Measurements from ENCODE around the gene VPS13A. TPM values are rescaled to one million over a fixed set of nuclear protein-coding genes. Genes with fewer than 3 reads are reported as not detected.

VPS13A gene
- total and polyA plus RNA-seq, 9 of the 15 experiments (the other 6 are each of a cell fraction or from before 2014, with no cell fraction given): 5.6 to 29.9 (median 14.7) TPM

DNA sequence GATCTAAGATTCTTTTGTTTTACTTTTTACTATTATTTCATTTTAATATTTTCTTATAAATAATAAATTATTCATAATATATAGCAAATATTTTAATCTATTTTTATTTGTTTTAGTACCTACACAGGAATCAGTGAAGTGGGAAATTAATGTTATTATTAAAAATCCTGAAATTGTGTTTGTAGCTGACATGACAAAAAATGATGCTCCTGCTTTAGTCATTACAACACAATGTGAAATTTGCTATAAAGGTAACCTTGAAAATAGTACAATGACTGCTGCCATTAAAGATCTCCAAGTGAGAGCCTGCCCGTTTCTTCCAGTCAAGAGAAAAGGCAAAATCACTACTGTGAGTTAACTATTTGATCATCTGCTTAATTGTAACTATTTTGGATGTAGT is 138.7 kb downstream of the VPS13A start:
- Histone ChIP-seq H3K27me3 (ENCODE audit: control insufficient read depth in 2 of 2, insufficient read depth in 2 of 2, low read length in 2 of 2) (no peaks in the 10 kb centered on the region), H3K79me2 (ENCODE audit: control insufficient read depth, insufficient read depth, low read length) (no peaks in the 10 kb centered on the region), H3K4me1 (replicated peaks in 1 of 2; ENCODE audit: control insufficient read depth in 2 of 2, insufficient read depth in 2 of 2, low read length in 2 of 2) (no peaks in the 10 kb centered on the region), H3K27ac (ENCODE audit: extremely low read depth, low read depth, low read length) (no peak overlapping the region), H3K36me3 (ENCODE audit: control insufficient read depth, insufficient read depth, low read length) (peaks cover 26% of the 10 kb centered on the region; the same call in 1 of the 3 replicates), H4K20me1 (replicated peaks; ENCODE audit: control insufficient read depth, insufficient read depth, low read length) (no peaks in the 10 kb centered on the region), H3K4me2 (ENCODE audit: insufficient read depth, low read length) (no peak overlapping the region), H2AFZ (ENCODE audit: low read depth, low read length) (no peak overlapping the region), H3K9me1 (ENCODE audit: control insufficient read depth, insufficient read depth, low read length) (no peaks in the 10 kb centered on the region), H3K4me3 (no peak overlapping the region), H3K9me3 (replicated peaks; ENCODE audit: control insufficient read depth, insufficient read depth, low read depth, low read length) (no peaks in the 10 kb centered on the region), H3K9ac (ENCODE audit: insufficient read depth in 1 of 2, low read depth in 2 of 2, low read length in 2 of 2) (no peak overlapping the region)
- DNase-seq (ENCODE audit: extremely low read depth in 1 of 4, low spot score in 3 of 4) (no peak), ATAC-seq (no peak), FAIRE-seq (no peak)
- in situ Hi-C loops (cut with MboI) (no loop called here), intact Hi-C loops (cut with micrococcal nuclease) (no loop called here)
- TF ChIP-seq MAFK (IDR thresholded peaks at IDR 0.05; ENCODE audit: low read length) (peak; percentile 23; the same call in 1 of the 2 replicates), CXXC5 (CRISPR knock-in tag; IDR thresholded peaks at IDR 0.05) (no peak), ZNF316 (IDR thresholded peaks at IDR 0.05) (peak; percentile 52), MAFF (IDR thresholded peaks at IDR 0.05; ENCODE audit: low read length) (peak; percentile 16; the same call in 1 of the 2 replicates)
- BruUV-seq (replicated peaks): no TSS peak
- POLR2A ChIA-PET: interaction anchor here (0.6 kb wide), 1 partner anchor 33 kb away, joined by 3 read pairs; no protein-coding TSS in a partner anchor
- CTCF ChIA-PET (ENCODE audit: low intra/inter-chr PET ratio): no interaction called here
- WGBS (ENCODE audit: insufficient coverage, low coverage, missing lambda C conversion rate): 92% methylated on average over 1 of the region's 1 CpG

DNA sequence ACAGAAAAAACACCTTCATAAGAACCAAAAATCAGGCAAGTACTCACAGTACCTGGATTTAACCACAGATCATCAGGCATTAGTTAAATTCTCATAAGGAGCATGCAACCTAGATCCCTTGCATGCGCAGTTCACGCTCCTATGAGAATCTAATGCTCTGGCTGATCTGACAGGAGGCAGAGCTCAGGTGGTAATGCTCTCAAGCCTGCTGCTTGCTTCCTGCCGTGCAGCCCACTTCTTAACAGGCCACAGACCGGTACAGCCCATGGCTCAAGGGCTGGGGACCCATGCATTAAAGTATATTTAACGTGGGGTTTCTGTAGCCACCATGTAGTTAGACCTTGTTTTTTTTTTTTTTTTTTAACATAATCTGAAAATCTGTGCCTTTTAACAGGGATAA is 147.7 kb downstream of the VPS13A start:
- H3K9me1 ChIP-seq (ENCODE audit: control insufficient read depth, insufficient read depth, low read length): no peaks in the 10 kb centered on the region
- H3K36me3 ChIP-seq (ENCODE audit: control insufficient read depth, insufficient read depth, low read length): peaks cover 25% of the 10 kb centered on the region; the same call in 2 of the 3 replicates
- WGBS (ENCODE audit: insufficient coverage, low coverage, missing lambda C conversion rate): 96% methylated on average over 5 of the region's 5 CpGs
- in situ Hi-C loops (cut with MboI) (no loop called here), intact Hi-C loops (cut with micrococcal nuclease) (no loop called here)
- no peak overlapping the region for H3K27ac ChIP-seq (ENCODE audit: extremely low read depth, low read depth, low read length)
- ATAC-seq: no peak
- no peaks in the 10 kb centered on the region for H3K4me1 ChIP-seq (replicated peaks in 1 of 2; ENCODE audit: control insufficient read depth in 2 of 2, insufficient read depth in 2 of 2, low read length in 2 of 2)
- ChIA-PET POLR2A (no interaction called here), CTCF (ENCODE audit: low intra/inter-chr PET ratio) (interaction anchor here (0.7 kb wide), 1 partner anchor 866 kb away, joined by 3 read pairs; the partner anchor contains the start of gene GCNT1)
- no TSS peak for BruUV-seq (replicated peaks)
- H3K79me2 ChIP-seq (ENCODE audit: control insufficient read depth, insufficient read depth, low read length): no peaks in the 10 kb centered on the region
- H3K4me3 ChIP-seq: no peak overlapping the region
- no peaks in the 10 kb centered on the region for H3K27me3 ChIP-seq (ENCODE audit: control insufficient read depth in 2 of 2, insufficient read depth in 2 of 2, low read length in 2 of 2)
- H2AFZ ChIP-seq (ENCODE audit: low read depth, low read length): no peak overlapping the region
- no peak for FAIRE-seq
- no peak overlapping the region for H3K9ac ChIP-seq (ENCODE audit: insufficient read depth in 1 of 2, low read depth in 2 of 2, low read length in 2 of 2)
- no peaks in the 10 kb centered on the region for H4K20me1 ChIP-seq (replicated peaks; ENCODE audit: control insufficient read depth, insufficient read depth, low read length)
- no peak overlapping the region for H3K4me2 ChIP-seq (ENCODE audit: insufficient read depth, low read length)
- H3K9me3 ChIP-seq (replicated peaks; ENCODE audit: control insufficient read depth, insufficient read depth, low read depth, low read length): no peaks in the 10 kb centered on the region
- no peak for DNase-seq (ENCODE audit: extremely low read depth in 1 of 4, low spot score in 3 of 4)
- TF ChIP-seq ZKSCAN8 (CRISPR knock-in tag; IDR thresholded peaks at IDR 0.05) (no peak), SMARCA4 (IDR thresholded peaks at IDR 0.05) (no peak), TGIF2 (CRISPR knock-in tag; IDR thresholded peaks at IDR 0.05) (no peak), DACH1 (IDR thresholded peaks at IDR 0.05; ENCODE audit: partially characterized antibody) (no peak), TBP (optimal IDR thresholded peaks at IDR 0.05; ENCODE audit: low read depth, low read length) (no peak), FOXA1 (IDR thresholded peaks at IDR 0.05; ENCODE audit: borderline replicate concordance) (no peak), HDAC2 (IDR thresholded peaks at IDR 0.05) (no peak), GABPA (tag; conservative IDR thresholded peaks at IDR 0.05; ENCODE audit: low read depth) (no peak), SIN3B (IDR thresholded peaks at IDR 0.05; ENCODE audit: low read depth) (no peak)
- TF ChIP-seq, protein P1, sequence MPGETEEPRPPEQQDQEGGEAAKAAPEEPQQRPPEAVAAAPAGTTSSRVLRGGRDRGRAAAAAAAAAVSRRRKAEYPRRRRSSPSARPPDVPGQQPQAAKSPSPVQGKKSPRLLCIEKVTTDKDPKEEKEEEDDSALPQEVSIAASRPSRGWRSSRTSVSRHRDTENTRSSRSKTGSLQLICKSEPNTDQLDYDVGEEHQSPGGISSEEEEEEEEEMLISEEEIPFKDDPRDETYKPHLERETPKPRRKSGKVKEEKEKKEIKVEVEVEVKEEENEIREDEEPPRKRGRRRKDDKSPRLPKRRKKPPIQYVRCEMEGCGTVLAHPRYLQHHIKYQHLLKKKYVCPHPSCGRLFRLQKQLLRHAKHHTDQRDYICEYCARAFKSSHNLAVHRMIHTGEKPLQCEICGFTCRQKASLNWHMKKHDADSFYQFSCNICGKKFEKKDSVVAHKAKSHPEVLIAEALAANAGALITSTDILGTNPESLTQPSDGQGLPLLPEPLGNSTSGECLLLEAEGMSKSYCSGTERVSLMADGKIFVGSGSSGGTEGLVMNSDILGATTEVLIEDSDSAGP (CRISPR knock-in tag; IDR thresholded peaks at IDR 0.05): no peak
- TF ChIP-seq, protein P2, sequence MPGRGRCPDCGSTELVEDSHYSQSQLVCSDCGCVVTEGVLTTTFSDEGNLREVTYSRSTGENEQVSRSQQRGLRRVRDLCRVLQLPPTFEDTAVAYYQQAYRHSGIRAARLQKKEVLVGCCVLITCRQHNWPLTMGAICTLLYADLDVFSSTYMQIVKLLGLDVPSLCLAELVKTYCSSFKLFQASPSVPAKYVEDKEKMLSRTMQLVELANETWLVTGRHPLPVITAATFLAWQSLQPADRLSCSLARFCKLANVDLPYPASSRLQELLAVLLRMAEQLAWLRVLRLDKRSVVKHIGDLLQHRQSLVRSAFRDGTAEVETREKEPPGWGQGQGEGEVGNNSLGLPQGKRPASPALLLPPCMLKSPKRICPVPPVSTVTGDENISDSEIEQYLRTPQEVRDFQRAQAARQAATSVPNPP (IDR thresholded peaks at IDR 0.05; ENCODE audit: borderline replicate concordance, insufficient read depth, insufficient read length): no peak
- TF ChIP-seq, protein P3, sequence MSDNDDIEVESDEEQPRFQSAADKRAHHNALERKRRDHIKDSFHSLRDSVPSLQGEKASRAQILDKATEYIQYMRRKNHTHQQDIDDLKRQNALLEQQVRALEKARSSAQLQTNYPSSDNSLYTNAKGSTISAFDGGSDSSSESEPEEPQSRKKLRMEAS (CRISPR knock-in tag; IDR thresholded peaks at IDR 0.05): no peak

All from K562 (cell line).